ENCODE results near the gene SLC2A6.

GRCh38 chr9:133472753-133473378 lies 6.0 kb downstream of the SLC2A6 start:
- TF ChIP-seq ZNF274 (IDR thresholded peaks at IDR 0.05; ENCODE audit: low read depth, low read length) (no peak), POLR2A (IDR thresholded peaks at IDR 0.05; ENCODE audit: borderline replicate concordance, extremely low read depth, insufficient read depth, insufficient read length) (no peak), CBX3 (IDR thresholded peaks at IDR 0.05; ENCODE audit: low read depth) (no peak), RAD21 (IDR thresholded peaks at IDR 0.05; ENCODE audit: low read depth) (no peak), EZH2 (IDR thresholded peaks at IDR 0.05) (no peak), EZH2phosphoT487 (IDR thresholded peaks at IDR 0.05; ENCODE audit: borderline replicate concordance) (no peak), ATF3 (IDR thresholded peaks at IDR 0.05) (no peak), SP1 (IDR thresholded peaks at IDR 0.05; ENCODE audit: low read depth) (no peak), ELF1 (IDR thresholded peaks at IDR 0.05; ENCODE audit: borderline replicate concordance, low read depth) (no peak), SRF (IDR thresholded peaks at IDR 0.05; ENCODE audit: low read depth) (no peak)
- TF ChIP-seq, protein P1, sequence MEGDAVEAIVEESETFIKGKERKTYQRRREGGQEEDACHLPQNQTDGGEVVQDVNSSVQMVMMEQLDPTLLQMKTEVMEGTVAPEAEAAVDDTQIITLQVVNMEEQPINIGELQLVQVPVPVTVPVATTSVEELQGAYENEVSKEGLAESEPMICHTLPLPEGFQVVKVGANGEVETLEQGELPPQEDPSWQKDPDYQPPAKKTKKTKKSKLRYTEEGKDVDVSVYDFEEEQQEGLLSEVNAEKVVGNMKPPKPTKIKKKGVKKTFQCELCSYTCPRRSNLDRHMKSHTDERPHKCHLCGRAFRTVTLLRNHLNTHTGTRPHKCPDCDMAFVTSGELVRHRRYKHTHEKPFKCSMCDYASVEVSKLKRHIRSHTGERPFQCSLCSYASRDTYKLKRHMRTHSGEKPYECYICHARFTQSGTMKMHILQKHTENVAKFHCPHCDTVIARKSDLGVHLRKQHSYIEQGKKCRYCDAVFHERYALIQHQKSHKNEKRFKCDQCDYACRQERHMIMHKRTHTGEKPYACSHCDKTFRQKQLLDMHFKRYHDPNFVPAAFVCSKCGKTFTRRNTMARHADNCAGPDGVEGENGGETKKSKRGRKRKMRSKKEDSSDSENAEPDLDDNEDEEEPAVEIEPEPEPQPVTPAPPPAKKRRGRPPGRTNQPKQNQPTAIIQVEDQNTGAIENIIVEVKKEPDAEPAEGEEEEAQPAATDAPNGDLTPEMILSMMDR (IDR thresholded peaks at IDR 0.05 in 2 of 3, conservative IDR thresholded peaks at IDR 0.05 in 1 of 3; ENCODE audit: borderline replicate concordance in 1 of 3, insufficient read depth in 1 of 3, low read depth in 2 of 3, low read length in 2 of 3), result no peak
- TF ChIP-seq, protein P2, sequence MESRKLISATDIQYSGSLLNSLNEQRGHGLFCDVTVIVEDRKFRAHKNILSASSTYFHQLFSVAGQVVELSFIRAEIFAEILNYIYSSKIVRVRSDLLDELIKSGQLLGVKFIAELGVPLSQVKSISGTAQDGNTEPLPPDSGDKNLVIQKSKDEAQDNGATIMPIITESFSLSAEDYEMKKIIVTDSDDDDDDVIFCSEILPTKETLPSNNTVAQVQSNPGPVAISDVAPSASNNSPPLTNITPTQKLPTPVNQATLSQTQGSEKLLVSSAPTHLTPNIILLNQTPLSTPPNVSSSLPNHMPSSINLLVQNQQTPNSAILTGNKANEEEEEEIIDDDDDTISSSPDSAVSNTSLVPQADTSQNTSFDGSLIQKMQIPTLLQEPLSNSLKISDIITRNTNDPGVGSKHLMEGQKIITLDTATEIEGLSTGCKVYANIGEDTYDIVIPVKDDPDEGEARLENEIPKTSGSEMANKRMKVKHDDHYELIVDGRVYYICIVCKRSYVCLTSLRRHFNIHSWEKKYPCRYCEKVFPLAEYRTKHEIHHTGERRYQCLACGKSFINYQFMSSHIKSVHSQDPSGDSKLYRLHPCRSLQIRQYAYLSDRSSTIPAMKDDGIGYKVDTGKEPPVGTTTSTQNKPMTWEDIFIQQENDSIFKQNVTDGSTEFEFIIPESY (IDR thresholded peaks at IDR 0.05; ENCODE audit: extremely low read depth, insufficient replicate concordance, low read length), result no peak
- TF ChIP-seq, protein P3, sequence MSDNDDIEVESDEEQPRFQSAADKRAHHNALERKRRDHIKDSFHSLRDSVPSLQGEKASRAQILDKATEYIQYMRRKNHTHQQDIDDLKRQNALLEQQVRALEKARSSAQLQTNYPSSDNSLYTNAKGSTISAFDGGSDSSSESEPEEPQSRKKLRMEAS (IDR thresholded peaks at IDR 0.05), result no peak

Data from HCT116 (cell line).